Activated CD8-positive, alpha-beta memory T cell treated with anti-CD3 and anti-CD28 coated beads, Interleukin-2, amount 50 U/mL, for 24 hours (primary cell): Measurements from ENCODE around the gene MCF2L2.
A peak's percentile ranks its signal among the peaks of the same experiment; 100 is the strongest.
"Not testable (repeated sequence)": the region's sequence is repeated elsewhere in the genome, so short reads cannot be mapped to it uniquely, and the experiment has no call there.

ENCODE experiments used
- DNase-seq: peaks from one replicate; pipeline ENCODE4 v3.0.0-alpha.2; 2020; ENCODE audit errors: extremely low read depth

The MCF2L2 gene

GRCh38 chr3:183396662-183397391 is 31.6 kb downstream of the MCF2L2 start:
- no peak for DNase-seq

- DNase-seq, result no peak
Measured at GRCh38 chr3:183394150-183394549, 34.3 kb downstream of the MCF2L2 start.

- no peak for DNase-seq
Measured at GRCh38 chr3:183393625-183394024, 34.8 kb downstream of the MCF2L2 start.

GRCh38 chr3:183392186-183393034 is 36.0 kb downstream of the MCF2L2 start:
- no peak for DNase-seq

GRCh38 chr3:183391460-183391859 is 37.0 kb downstream of the MCF2L2 start:
- no peak for DNase-seq

GRCh38 chr3:183390844-183391243 is 37.6 kb downstream of the MCF2L2 start:
- no peak for DNase-seq

GRCh38 chr3:183388213-183388895 is 40.1 kb downstream of the MCF2L2 start:
- DNase-seq, result no peak

- DNase-seq, result no peak
Measured at GRCh38 chr3:183387797-183388196, 40.6 kb downstream of the MCF2L2 start.

- no peak for DNase-seq
Measured at GRCh38 chr3:183386651-183387050, 41.8 kb downstream of the MCF2L2 start.

GRCh38 chr3:183385698-183386613 is 42.5 kb downstream of the MCF2L2 start:
- peak; percentile 25 for DNase-seq

- no peak for DNase-seq
Measured at GRCh38 chr3:183381673-183382072, 46.7 kb downstream of the MCF2L2 start.

GRCh38 chr3:183381179-183381578 is 47.2 kb downstream of the MCF2L2 start:
- DNase-seq, result no peak

- DNase-seq, result no peak
Measured at GRCh38 chr3:183378951-183379350, 49.5 kb downstream of the MCF2L2 start.

- DNase-seq, result no peak
Measured at GRCh38 chr3:183378545-183378944, 49.9 kb downstream of the MCF2L2 start.

- no peak for DNase-seq
Measured at GRCh38 chr3:183378008-183378407, 50.4 kb downstream of the MCF2L2 start.

- DNase-seq, result no peak
Measured at GRCh38 chr3:183377307-183377959, 51.0 kb downstream of the MCF2L2 start.

GRCh38 chr3:183375787-183376186 is 52.6 kb downstream of the MCF2L2 start:
- DNase-seq, result no peak

GRCh38 chr3:183375337-183375736 is 53.1 kb downstream of the MCF2L2 start:
- DNase-seq, result no peak

- DNase-seq, result no peak
Measured at GRCh38 chr3:183372911-183373310, 55.5 kb downstream of the MCF2L2 start.

- DNase-seq, result not testable (repeated sequence)
Measured at GRCh38 chr3:183371600-183371968, 56.8 kb downstream of the MCF2L2 start.

GRCh38 chr3:183370391-183370790 is 58.0 kb downstream of the MCF2L2 start:
- no peak for DNase-seq
